Uterus (tissue), 4 donors: Measurements from ENCODE around the gene CHAD. TPM values are rescaled to one million over a fixed set of nuclear protein-coding genes. Genes with fewer than 3 reads are reported as not detected.
"Not testable (repeated sequence)": the region's sequence is repeated elsewhere in the genome, so short reads cannot be mapped to it uniquely, and the experiment has no call there.

Experiments used
- DNase-seq, 2 donors: peaks; one replicate each; pipeline ENCODE4 v3.0.0-alpha.2; 2019 to 2020
- H3K27ac ChIP-seq, 2 donors: fragments of 200-600 bp; sonication (generic); 1 replicate in 1 of 2; 2 replicates in 1 of 2; pipeline ENCODE4 v1.5.1; 2016 to 2018
- H3K27me3 ChIP-seq, 2 donors: fragments of 200-600 bp; sonication (generic); one replicate each; pipeline ENCODE4 v1.5.1; 2018 to 2019; ENCODE audit warnings: control low read depth in 1 of 2
- H3K36me3 ChIP-seq, 2 donors: fragments of 200-600 bp; sonication (generic); one replicate each; pipeline ENCODE4 v1.5.1; 2019; ENCODE audit warnings: control low read depth in 1 of 2
- H3K4me1 ChIP-seq, 2 donors: fragments of 200-600 bp; sonication (generic); one replicate each; pipeline ENCODE4 v1.5.1; 2018 to 2019; ENCODE audit warnings: control low read depth in 1 of 2
- H3K4me3 ChIP-seq, 2 donors: fragments of 200-600 bp; sonication (generic); 1 replicate in 1 of 2; 2 replicates in 1 of 2; pipeline ENCODE4 v1.5.1; 2018 to 2019; ENCODE audit warnings: mild to moderate bottlenecking in 1 of 2
- H3K9me3 ChIP-seq, 2 donors: fragments of 200-600 bp; sonication (generic); one replicate each; pipeline ENCODE4 v1.5.1; 2019; ENCODE audit warnings: control low read depth in 1 of 2
- CTCF ChIP-seq, 4 experiments: fragments of 200-600 bp in 2 of 4; fragments of 450-650 bp in 2 of 4; sonication (generic) in 2 of 4; IDR thresholded peaks; one replicate each; pipeline ENCODE4 v1.5.1; 2016 to 2019; ENCODE audit warnings: antibody characterized with exemption in 4 of 4, mild to moderate bottlenecking in 2 of 4, moderate library complexity in 1 of 4
- POLR2A ChIP-seq, 2 donors: fragments of 450-650 bp; IDR thresholded peaks; one replicate each; pipeline ENCODE4 v1.6.1; 2016; ENCODE audit warnings: antibody characterized with exemption in 2 of 2, mild to moderate bottlenecking in 1 of 2, moderate library complexity in 1 of 2
- intact Hi-C: fragments of 100-400 bp; cut with DNase I; formaldehyde crosslinking; loops from one replicate; pipeline ENCODE4 v1.15.1; 2023; ENCODE audit warnings: low total_unique reads
- total RNA-seq, 4 donors: library from RNA; depleted of rRNA in 3 of 4; stranded (reverse); fragments of >200 nt in 3 of 4; gene quantifications; one replicate each; pipeline versions ENCODE4 v1.1.0 to v1.2.4, GENCODE V29; 2014 to 2023
- donor health status: DM: yes; HTN: yes; CAD: no.

CHAD gene
- total RNA-seq, 4 donors from 2014 or later: not detected

GRCh38 chr17:50477976-50478375 lies 9.3 kb upstream of the CHAD start:
- intact Hi-C loops: no loop called here
- H3K27me3 ChIP-seq: no peaks in the 10 kb centered on the region
- peak overlapping the region; percentile 83 to 87 for H3K27ac ChIP-seq
- no peaks in the 10 kb centered on the region for H3K9me3 ChIP-seq
- H3K4me3 ChIP-seq: no peak overlapping the region
- TF ChIP-seq CTCF (IDR thresholded peaks at IDR 0.05) (no peak), POLR2A (IDR thresholded peaks at IDR 0.05) (no peak)
- peaks cover 0 to 11% of the 10 kb centered on the region in 2 donors for H3K4me1 ChIP-seq
- DNase-seq: no peak
- no peaks in the 10 kb centered on the region for H3K36me3 ChIP-seq

GRCh38 chr17:50476545-50477315 lies 8.1 kb upstream of the CHAD start:
- H3K36me3 ChIP-seq: no peaks in the 10 kb centered on the region
- no peak overlapping the region for H3K27ac ChIP-seq
- no peak for DNase-seq
- TF ChIP-seq POLR2A (IDR thresholded peaks at IDR 0.05): no peak
- H3K9me3 ChIP-seq: no peaks in the 10 kb centered on the region
- no peaks in the 10 kb centered on the region for H3K27me3 ChIP-seq
- H3K4me1 ChIP-seq: peaks cover 0 to 7% of the 10 kb centered on the region in 2 donors
- H3K4me3 ChIP-seq: no peak overlapping the region
- intact Hi-C loops: no loop called here

- H3K27me3 ChIP-seq, H3K36me3 ChIP-seq, H3K9me3 ChIP-seq, H3K4me3 ChIP-seq, H3K4me1 ChIP-seq, intact Hi-C loops, H3K27ac ChIP-seq, DNase-seq: not testable (repeated sequence)
Measured at GRCh38 chr17:50475775-50476544, 7.3 kb upstream of the CHAD start.

GRCh38 chr17:50475362-50475761 lies 6.7 kb upstream of the CHAD start:
- intact Hi-C loops: no loop called here

GRCh38 chr17:50474523-50474922 lies 5.8 kb upstream of the CHAD start:
- no peak for DNase-seq
- no peak overlapping the region for H3K4me3 ChIP-seq
- intact Hi-C loops: no loop called here
- no peak overlapping the region for H3K27ac ChIP-seq
- no peaks in the 10 kb centered on the region for H3K27me3 ChIP-seq
- H3K9me3 ChIP-seq: no peaks in the 10 kb centered on the region
- H3K36me3 ChIP-seq: no peaks in the 10 kb centered on the region
- TF ChIP-seq POLR2A (IDR thresholded peaks at IDR 0.05) (no peak), CTCF (IDR thresholded peaks at IDR 0.05) (no peak)
- H3K4me1 ChIP-seq: peaks cover 0 to 1% of the 10 kb centered on the region in 2 donors

More at GRCh38 chr17:50475362-50475761, 6.7 kb upstream of the CHAD start:
- H3K27me3 ChIP-seq: no peaks in the 10 kb centered on the region
- no peak for TF ChIP-seq CTCF (IDR thresholded peaks at IDR 0.05)
- TF ChIP-seq POLR2A (IDR thresholded peaks at IDR 0.05): no peak
- H3K36me3 ChIP-seq: no peaks in the 10 kb centered on the region
- peaks cover 0 to 7% of the 10 kb centered on the region in 2 donors for H3K4me1 ChIP-seq
- no peaks in the 10 kb centered on the region for H3K9me3 ChIP-seq
- no peak overlapping the region for H3K4me3 ChIP-seq
- DNase-seq: no peak
- no peak overlapping the region for H3K27ac ChIP-seq

GRCh38 chr17:50473901-50474300 lies 5.2 kb upstream of the CHAD start:
- Histone ChIP-seq H3K4me3 (no peak overlapping the region), H3K9me3 (no peaks in the 10 kb centered on the region), H3K36me3 (no peaks in the 10 kb centered on the region), H3K27ac (no peak overlapping the region), H3K4me1 (peaks cover 0 to 7% of the 10 kb centered on the region in 2 donors), H3K27me3 (no peaks in the 10 kb centered on the region)
- DNase-seq: no peak
- intact Hi-C loops: no loop called here
- TF ChIP-seq CTCF (IDR thresholded peaks at IDR 0.05): no peak
- TF ChIP-seq POLR2A (IDR thresholded peaks at IDR 0.05): no peak

- DNase-seq, H3K27ac ChIP-seq, intact Hi-C loops: not testable (repeated sequence)
Measured at GRCh38 chr17:50472761-50473161, 4.1 kb upstream of the CHAD start.

More at GRCh38 chr17:50472761-50473161, 4.1 kb upstream of the CHAD start:
- not testable (repeated sequence) for H3K4me3 ChIP-seq, H3K36me3 ChIP-seq, H3K9me3 ChIP-seq, H3K27me3 ChIP-seq
- peaks cover 0 to 15% of the 10 kb centered on the region in 2 donors for H3K4me1 ChIP-seq
